Activated T-cell treated with anti-CD3 and anti-CD28 coated beads, Interleukin-2, amount 50 U/mL, for 72 hours (primary cell): ENCODE data around the gene MEOX2. TPM values are rescaled to one million over a fixed set of nuclear protein-coding genes. Genes with fewer than 3 reads are reported as not detected.

Experiments used
- ATAC-seq, 2 donors: fragments of 150-1000 bp; cut with Tn5 transposase; replicated peaks in 1 of 2; 2 replicates each; pipeline ENCODE4 v1.10.0; 2021; ENCODE audit warnings: moderate library complexity in 2 of 2, mild to moderate bottlenecking in 1 of 2
- DNase-seq, 2 donors: peaks; one replicate each; pipeline ENCODE4 v3.0.0; 2021 to 2022; ENCODE audit warnings: mixed read lengths in 1 of 2
- H3K27ac Mint-ChIP-seq: one replicate; pipeline ENCODE4 v1.8.0; 2022; ENCODE audit warnings: mild to moderate bottlenecking, moderate library complexity, mixed read lengths
- H3K27me3 Mint-ChIP-seq: one replicate; pipeline ENCODE4 v1.8.0; 2022; ENCODE audit warnings: low read depth, mixed read lengths
- H3K36me3 Mint-ChIP-seq, 2 donors: one replicate each; pipeline ENCODE4 v1.8.0; 2022; ENCODE audit warnings: mixed read lengths in 2 of 2, mild to moderate bottlenecking in 1 of 2; ENCODE audit not compliant: insufficient read depth in 2 of 2
- H3K4me1 Mint-ChIP-seq: one replicate; pipeline ENCODE4 v1.8.0; 2022; ENCODE audit warnings: low read depth, mixed read lengths
- H3K4me3 Mint-ChIP-seq, 2 donors: one replicate each; pipeline ENCODE4 v1.8.0; 2022; ENCODE audit warnings: mild to moderate bottlenecking in 2 of 2, mixed read lengths in 2 of 2, moderate library complexity in 2 of 2
- H3K9me3 Mint-ChIP-seq, 2 donors: one replicate each; pipeline ENCODE4 v1.8.0; 2022; ENCODE audit warnings: mixed read lengths in 2 of 2
- total RNA-seq, 2 donors: library from RNA; stranded (reverse); gene quantifications; one replicate each; pipeline ENCODE4 v1.2.3, GENCODE V29; 2022

The MEOX2 gene
- total RNA-seq, result not detected

GRCh38 chr7:15686295-15686956, at the start of gene MEOX2:
Gene MEOX2, minus strand, starts transcription at chr7:15686683. Its CDS starts 281 bp downstream, at chr7:15686402.
- no peak within 1 kb of the TSS for H3K4me3 Mint-ChIP-seq
- peaks cover 32% of the 10 kb centered on the region for H3K27me3 Mint-ChIP-seq
- H3K36me3 Mint-ChIP-seq, result peaks cover 2 to 3% of the 10 kb centered on the region in 2 donors
- no peaks in the 10 kb centered on the region for H3K9me3 Mint-ChIP-seq
- no peak within 1 kb of the TSS for H3K27ac Mint-ChIP-seq
- DNase-seq (no peak), ATAC-seq (no peak)
- peaks cover 5% of the 10 kb centered on the region for H3K4me1 Mint-ChIP-seq

- Mint-ChIP-seq H3K36me3 (no peaks in the 10 kb centered on the region), H3K27ac (no peak overlapping the region), H3K27me3 (no peaks in the 10 kb centered on the region), H3K9me3 (no peaks in the 10 kb centered on the region), H3K4me1 (no peaks in the 10 kb centered on the region), H3K4me3 (no peak overlapping the region)
- DNase-seq (no peak), ATAC-seq (no peak)
Measured at GRCh38 chr7:15729746-15730145, 43.3 kb upstream of the MEOX2 start.

GRCh38 chr7:15725051-15725450, 38.6 kb upstream of the MEOX2 start:
- ATAC-seq (no peak), DNase-seq (no peak)
- no peak overlapping the region for H3K4me3 Mint-ChIP-seq
- no peaks in the 10 kb centered on the region for H3K27me3 Mint-ChIP-seq
- H3K9me3 Mint-ChIP-seq, result no peaks in the 10 kb centered on the region
- H3K27ac Mint-ChIP-seq, result no peak overlapping the region
- H3K36me3 Mint-ChIP-seq, result no peaks in the 10 kb centered on the region
- H3K4me1 Mint-ChIP-seq, result no peaks in the 10 kb centered on the region

- H3K4me1 Mint-ChIP-seq, result no peaks in the 10 kb centered on the region
- no peak overlapping the region for H3K4me3 Mint-ChIP-seq
- H3K36me3 Mint-ChIP-seq, result no peaks in the 10 kb centered on the region
- H3K9me3 Mint-ChIP-seq, result no peaks in the 10 kb centered on the region
- ATAC-seq, result no peak
- H3K27ac Mint-ChIP-seq, result no peak overlapping the region
- DNase-seq, result no peak
- no peaks in the 10 kb centered on the region for H3K27me3 Mint-ChIP-seq
Measured at GRCh38 chr7:15723841-15724240, 37.4 kb upstream of the MEOX2 start.

- H3K4me3 Mint-ChIP-seq, result no peak overlapping the region
- no peaks in the 10 kb centered on the region for H3K27me3 Mint-ChIP-seq
- H3K4me1 Mint-ChIP-seq, result no peaks in the 10 kb centered on the region
- H3K36me3 Mint-ChIP-seq, result no peaks in the 10 kb centered on the region
- H3K9me3 Mint-ChIP-seq, result peaks cover 0 to 5% of the 10 kb centered on the region in 2 donors
- H3K27ac Mint-ChIP-seq, result no peak overlapping the region
- ATAC-seq (no peak), DNase-seq (peak in 1 of 2 donors; percentile 3)
Measured at GRCh38 chr7:15720849-15721471, 34.5 kb upstream of the MEOX2 start.

- ATAC-seq (no peak), DNase-seq (no peak)
- Mint-ChIP-seq H3K9me3 (peaks cover 0 to 5% of the 10 kb centered on the region in 2 donors), H3K27me3 (no peaks in the 10 kb centered on the region), H3K4me3 (no peak overlapping the region), H3K36me3 (no peaks in the 10 kb centered on the region), H3K27ac (no peak overlapping the region), H3K4me1 (no peaks in the 10 kb centered on the region)
Measured at GRCh38 chr7:15719311-15719710, 32.8 kb upstream of the MEOX2 start.

GRCh38 chr7:15715435-15715834, 29.0 kb upstream of the MEOX2 start:
- Mint-ChIP-seq H3K9me3 (peaks cover 0 to 8% of the 10 kb centered on the region in 2 donors), H3K4me3 (no peak overlapping the region), H3K4me1 (no peaks in the 10 kb centered on the region), H3K27me3 (no peaks in the 10 kb centered on the region), H3K27ac (no peak overlapping the region), H3K36me3 (no peaks in the 10 kb centered on the region)
- ATAC-seq, result no peak
- no peak for DNase-seq

- DNase-seq, result no peak
- no peak for ATAC-seq
- no peak overlapping the region for H3K27ac Mint-ChIP-seq
- H3K27me3 Mint-ChIP-seq, result no peaks in the 10 kb centered on the region
- no peak overlapping the region for H3K4me3 Mint-ChIP-seq
- peaks cover 3% of the 10 kb centered on the region in 2 donors for H3K9me3 Mint-ChIP-seq
- H3K36me3 Mint-ChIP-seq, result no peaks in the 10 kb centered on the region
- peaks cover 5% of the 10 kb centered on the region for H3K4me1 Mint-ChIP-seq
Measured at GRCh38 chr7:15709978-15710377, 23.5 kb upstream of the MEOX2 start.

GRCh38 chr7:15707570-15707969, 21.1 kb upstream of the MEOX2 start:
- H3K4me1 Mint-ChIP-seq, result peaks cover 5% of the 10 kb centered on the region
- no peaks in the 10 kb centered on the region for H3K36me3 Mint-ChIP-seq
- no peak overlapping the region for H3K27ac Mint-ChIP-seq
- no peak for DNase-seq
- H3K27me3 Mint-ChIP-seq, result no peaks in the 10 kb centered on the region
- H3K9me3 Mint-ChIP-seq, result peaks cover 0 to 5% of the 10 kb centered on the region in 2 donors
- no peak overlapping the region for H3K4me3 Mint-ChIP-seq
- ATAC-seq, result no peak

GRCh38 chr7:15703732-15704131, 17.2 kb upstream of the MEOX2 start:
- DNase-seq, result no peak
- Mint-ChIP-seq H3K4me1 (no peaks in the 10 kb centered on the region), H3K4me3 (no peak overlapping the region), H3K27ac (no peak overlapping the region), H3K27me3 (no peaks in the 10 kb centered on the region), H3K36me3 (no peaks in the 10 kb centered on the region), H3K9me3 (peaks cover 0 to 3% of the 10 kb centered on the region in 2 donors)
- no peak for ATAC-seq

- peaks cover 4% of the 10 kb centered on the region for H3K4me1 Mint-ChIP-seq
- peaks cover 11% of the 10 kb centered on the region for H3K27me3 Mint-ChIP-seq
- peaks cover 0 to 1% of the 10 kb centered on the region in 2 donors for H3K36me3 Mint-ChIP-seq
- no peak for ATAC-seq
- no peak overlapping the region for H3K27ac Mint-ChIP-seq
- H3K9me3 Mint-ChIP-seq, result no peaks in the 10 kb centered on the region
- no peak overlapping the region for H3K4me3 Mint-ChIP-seq
- DNase-seq, result no peak
Measured at GRCh38 chr7:15692501-15693020, 6.1 kb upstream of the MEOX2 start.

GRCh38 chr7:15688911-15689310, 2.4 kb upstream of the MEOX2 start:
- no peak overlapping the region for H3K27ac Mint-ChIP-seq
- no peak overlapping the region for H3K4me3 Mint-ChIP-seq
- peaks cover 32% of the 10 kb centered on the region for H3K27me3 Mint-ChIP-seq
- no peaks in the 10 kb centered on the region for H3K9me3 Mint-ChIP-seq
- H3K36me3 Mint-ChIP-seq, result peaks cover 2 to 3% of the 10 kb centered on the region in 2 donors
- H3K4me1 Mint-ChIP-seq, result peaks cover 5% of the 10 kb centered on the region
- no peak for ATAC-seq
- DNase-seq, result no peak

- no peaks in the 10 kb centered on the region for H3K9me3 Mint-ChIP-seq
- H3K36me3 Mint-ChIP-seq, result peaks cover 2 to 3% of the 10 kb centered on the region in 2 donors
- H3K27me3 Mint-ChIP-seq, result peaks cover 32% of the 10 kb centered on the region
- H3K27ac Mint-ChIP-seq, result no peak overlapping the region
- H3K4me1 Mint-ChIP-seq, result peaks cover 5% of the 10 kb centered on the region
- ATAC-seq (no peak), DNase-seq (no peak)
- H3K4me3 Mint-ChIP-seq, result no peak overlapping the region
Measured at GRCh38 chr7:15688279-15688626, 1.8 kb upstream of the MEOX2 start.
